WTC11 (cell line): Measurements from ENCODE around the gene SIPA1L3. TPM values are rescaled to one million over a fixed set of nuclear protein-coding genes. Genes with fewer than 3 reads are reported as not detected.

Experiments used
- ATAC-seq: fragments of 200-7000 bp; cut with Tn5 transposase; 2 replicates; pipeline ENCODE4 v1.10.0; 2021; ENCODE audit warnings: mild to moderate bottlenecking, moderate library complexity
- CTCF ChIA-PET: fragments of 300-600 bp; sonication (Branson Sonifier 250); formaldehyde crosslinking; loops from one replicate; lab custom pipeline; 2021; ENCODE audit warnings: antibody characterized with exemption; lab: Charles Lee
- POLR2A ChIA-PET: fragments of 350-600 bp; sonication (Branson Sonifier 250); formaldehyde crosslinking; loops from one replicate; lab custom pipeline; 2021; ENCODE audit warnings: antibody characterized with exemption; lab: Charles Lee
- DNase-seq: peaks from one replicate; pipeline ENCODE4 v3.0.0; 2021; ENCODE audit warnings: low spot score
- H3K27ac Mint-ChIP-seq: 2 replicates; pipeline ENCODE4 v1.8.0; 2021; ENCODE audit warnings: mixed read lengths
- H3K27me3 Mint-ChIP-seq: 2 replicates; pipeline ENCODE4 v1.8.0; 2021; ENCODE audit warnings: low read depth, mild to moderate bottlenecking, moderate library complexity, mixed read lengths
- H3K36me3 Mint-ChIP-seq: 2 replicates; pipeline ENCODE4 v1.8.0; 2021; ENCODE audit warnings: mixed read lengths
- H3K4me1 Mint-ChIP-seq: 2 replicates; pipeline ENCODE4 v1.8.0; 2022; ENCODE audit warnings: mixed read lengths
- H3K4me3 Mint-ChIP-seq: 2 replicates; pipeline ENCODE4 v1.8.0; 2021; ENCODE audit warnings: mild to moderate bottlenecking, moderate library complexity, mixed read lengths
- H3K9me3 Mint-ChIP-seq: 2 replicates; pipeline ENCODE4 v1.8.0; 2021; ENCODE audit warnings: mixed read lengths
- CREB1 ChIP-seq: sonication (generic); formaldehyde crosslinking; IDR thresholded peaks from 2 replicates; pipeline ENCODE4 v1.8.0; 2023; ENCODE audit warnings: mild to moderate bottlenecking, missing genetic modification reagents
- ETV6 ChIP-seq: sonication (generic); formaldehyde crosslinking; IDR thresholded peaks from 2 replicates; pipeline ENCODE4 v1.8.1; 2022; ENCODE audit warnings: mild to moderate bottlenecking, missing genetic modification reagents
- FOXJ3 ChIP-seq: sonication (generic); formaldehyde crosslinking; IDR thresholded peaks from 2 replicates; pipeline ENCODE4 v1.9.0; 2021; ENCODE audit warnings: missing genetic modification reagents, mild to moderate bottlenecking, borderline replicate concordance
- FOXP1 ChIP-seq: sonication (generic); formaldehyde crosslinking; IDR thresholded peaks from 2 replicates; pipeline ENCODE4 v1.8.0; 2022; ENCODE audit warnings: missing genetic modification reagents, mild to moderate bottlenecking, moderate library complexity, borderline replicate concordance
- GABPB1 ChIP-seq: sonication (generic); formaldehyde crosslinking; IDR thresholded peaks from 2 replicates; pipeline ENCODE4 v1.8.1; 2023; ENCODE audit warnings: mild to moderate bottlenecking, missing genetic modification reagents
- TEAD4 ChIP-seq: sonication (generic); formaldehyde crosslinking; IDR thresholded peaks from 2 replicates; pipeline ENCODE4 v1.8.0; 2022; ENCODE audit warnings: mild to moderate bottlenecking, missing genetic modification reagents
- TP53 ChIP-seq: sonication (generic); formaldehyde crosslinking; IDR thresholded peaks from 2 replicates; pipeline ENCODE4 v1.8.1; 2023; ENCODE audit warnings: mild to moderate bottlenecking, missing genetic modification reagents
- ZNF121 ChIP-seq: sonication (generic); formaldehyde crosslinking; IDR thresholded peaks from 2 replicates; pipeline ENCODE4 v1.8.0; 2023; ENCODE audit warnings: missing genetic modification reagents
- ZNF138 ChIP-seq: sonication (generic); formaldehyde crosslinking; conservative IDR thresholded peaks from 2 replicates; pipeline ENCODE4 v1.8.1; 2022; ENCODE audit warnings: mild to moderate bottlenecking, moderate library complexity, missing genetic modification reagents
- ZNF423 ChIP-seq: fragments of 250-450 bp; sonication (Bioruptor Pico); IDR thresholded peaks from 2 replicates; pipeline ENCODE4 v2.1.2; 2022; ENCODE audit warnings: mild to moderate bottlenecking, moderate library complexity
- total RNA-seq: library from RNA; stranded (reverse); gene quantifications from 3 replicates; pipeline ENCODE4 v1.2.3, GENCODE V29; 2021
- TF ChIP-seq, protein P1 (sequence below): sonication (generic); formaldehyde crosslinking; IDR thresholded peaks from 2 replicates; pipeline ENCODE4 v1.8.0; 2022; ENCODE audit warnings: mild to moderate bottlenecking, missing genetic modification reagents
- TF ChIP-seq, protein P2 (sequence below): fragments of 250-450 bp; sonication (Bioruptor Pico); IDR thresholded peaks from 2 replicates; pipeline ENCODE4 v1.9.0; 2021; ENCODE audit warnings: mild to moderate bottlenecking, borderline replicate concordance
- TF ChIP-seq, protein P3 (sequence below): sonication (generic); formaldehyde crosslinking; IDR thresholded peaks from 2 replicates; pipeline ENCODE4 v1.8.1; 2022; ENCODE audit warnings: mild to moderate bottlenecking, missing genetic modification reagents, moderate library complexity, borderline replicate concordance
- TF ChIP-seq, protein P4 (sequence below): sonication (generic); formaldehyde crosslinking; IDR thresholded peaks from 2 replicates; pipeline ENCODE4 v1.8.0; 2023; ENCODE audit warnings: missing genetic modification reagents, mild to moderate bottlenecking, borderline replicate concordance

Gene SIPA1L3
- total RNA-seq, 1 experiment from 2014 or later = 41.5 TPM

DNA sequence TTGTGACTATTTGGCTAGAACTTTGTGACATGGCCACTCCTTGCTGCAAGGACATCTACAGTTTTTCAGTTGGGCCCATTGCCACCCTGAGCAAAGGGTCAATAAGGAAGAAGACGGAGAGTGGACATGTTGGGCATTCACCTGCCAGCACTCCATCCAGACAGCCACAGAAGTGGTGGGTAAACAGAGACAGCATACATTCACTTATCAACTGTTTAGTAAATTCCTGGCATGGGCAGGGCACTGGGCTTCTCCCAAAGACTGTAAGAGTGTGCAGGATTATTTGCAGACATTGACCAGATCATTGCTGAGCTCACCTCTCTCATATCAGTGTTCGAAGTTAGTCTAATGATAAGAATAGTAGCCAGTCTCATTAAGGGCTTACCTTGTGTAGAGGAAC lies 29.2 kb downstream of the SIPA1L3 start:
- H3K4me1 Mint-ChIP-seq = peaks cover 29% of the 10 kb centered on the region

DNA sequence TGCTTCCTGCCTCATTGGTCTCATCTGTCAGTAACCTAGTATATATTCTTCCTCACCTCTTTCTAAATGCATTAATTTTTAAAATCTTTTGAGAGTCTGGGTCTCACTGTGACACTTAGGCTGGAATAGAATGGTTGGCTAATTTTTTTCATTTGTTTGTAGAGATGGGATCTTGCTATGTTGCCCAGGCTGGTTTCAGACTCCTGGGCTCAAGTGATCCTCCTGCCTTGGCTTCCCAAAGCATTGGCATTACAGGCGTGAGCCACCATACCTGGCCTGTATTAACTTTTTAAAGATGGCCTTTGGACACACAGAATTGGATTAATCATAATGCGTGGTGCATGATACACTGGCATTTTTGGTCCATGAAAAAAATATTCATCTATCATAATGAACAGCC lies 29.9 kb downstream of the SIPA1L3 start:
- H3K9me3 Mint-ChIP-seq = peaks cover 40% of the 10 kb centered on the region
- no peak overlapping the region for H3K4me3 Mint-ChIP-seq
- peaks cover 46% of the 10 kb centered on the region for H3K36me3 Mint-ChIP-seq
- CTCF ChIA-PET = no interaction called here
- no peak overlapping the region for H3K27ac Mint-ChIP-seq
- peaks cover 23% of the 10 kb centered on the region for H3K4me1 Mint-ChIP-seq
- H3K27me3 Mint-ChIP-seq = no peaks in the 10 kb centered on the region; the same call in 1 of the 2 replicates
- ATAC-seq (no peak), DNase-seq (no peak)
- POLR2A ChIA-PET = no interaction called here
- TF ChIP-seq TEAD4 (no peak), ZNF121 (CRISPR knock-in tag) (peak; percentile 39; the same call in 1 of the 2 replicates)

More for the DNA sequence above, 29.2 kb downstream of the SIPA1L3 start:
- DNase-seq = no peak
- TF ChIP-seq FOXP1 (no peak), FOXJ3 (CRISPR knock-in tag) (no peak), ZNF423 (no peak), GABPB1 (no peak), ZNF138 (CRISPR knock-in tag) (no peak), ETV6 (no peak), TP53 (CRISPR knock-in tag) (no peak), ZNF121 (CRISPR knock-in tag) (no peak), CREB1 (no peak)
- TF ChIP-seq, protein P1, sequence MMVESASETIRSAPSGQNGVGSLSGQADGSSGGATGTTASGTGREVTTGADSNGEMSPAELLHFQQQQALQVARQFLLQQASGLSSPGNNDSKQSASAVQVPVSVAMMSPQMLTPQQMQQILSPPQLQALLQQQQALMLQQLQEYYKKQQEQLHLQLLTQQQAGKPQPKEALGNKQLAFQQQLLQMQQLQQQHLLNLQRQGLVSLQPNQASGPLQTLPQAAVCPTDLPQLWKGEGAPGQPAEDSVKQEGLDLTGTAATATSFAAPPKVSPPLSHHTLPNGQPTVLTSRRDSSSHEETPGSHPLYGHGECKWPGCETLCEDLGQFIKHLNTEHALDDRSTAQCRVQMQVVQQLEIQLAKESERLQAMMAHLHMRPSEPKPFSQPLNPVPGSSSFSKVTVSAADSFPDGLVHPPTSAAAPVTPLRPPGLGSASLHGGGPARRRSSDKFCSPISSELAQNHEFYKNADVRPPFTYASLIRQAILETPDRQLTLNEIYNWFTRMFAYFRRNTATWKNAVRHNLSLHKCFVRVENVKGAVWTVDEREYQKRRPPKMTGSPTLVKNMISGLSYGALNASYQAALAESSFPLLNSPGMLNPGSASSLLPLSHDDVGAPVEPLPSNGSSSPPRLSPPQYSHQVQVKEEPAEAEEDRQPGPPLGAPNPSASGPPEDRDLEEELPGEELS (CRISPR knock-in tag) = no peak
- TF ChIP-seq, protein P2, sequence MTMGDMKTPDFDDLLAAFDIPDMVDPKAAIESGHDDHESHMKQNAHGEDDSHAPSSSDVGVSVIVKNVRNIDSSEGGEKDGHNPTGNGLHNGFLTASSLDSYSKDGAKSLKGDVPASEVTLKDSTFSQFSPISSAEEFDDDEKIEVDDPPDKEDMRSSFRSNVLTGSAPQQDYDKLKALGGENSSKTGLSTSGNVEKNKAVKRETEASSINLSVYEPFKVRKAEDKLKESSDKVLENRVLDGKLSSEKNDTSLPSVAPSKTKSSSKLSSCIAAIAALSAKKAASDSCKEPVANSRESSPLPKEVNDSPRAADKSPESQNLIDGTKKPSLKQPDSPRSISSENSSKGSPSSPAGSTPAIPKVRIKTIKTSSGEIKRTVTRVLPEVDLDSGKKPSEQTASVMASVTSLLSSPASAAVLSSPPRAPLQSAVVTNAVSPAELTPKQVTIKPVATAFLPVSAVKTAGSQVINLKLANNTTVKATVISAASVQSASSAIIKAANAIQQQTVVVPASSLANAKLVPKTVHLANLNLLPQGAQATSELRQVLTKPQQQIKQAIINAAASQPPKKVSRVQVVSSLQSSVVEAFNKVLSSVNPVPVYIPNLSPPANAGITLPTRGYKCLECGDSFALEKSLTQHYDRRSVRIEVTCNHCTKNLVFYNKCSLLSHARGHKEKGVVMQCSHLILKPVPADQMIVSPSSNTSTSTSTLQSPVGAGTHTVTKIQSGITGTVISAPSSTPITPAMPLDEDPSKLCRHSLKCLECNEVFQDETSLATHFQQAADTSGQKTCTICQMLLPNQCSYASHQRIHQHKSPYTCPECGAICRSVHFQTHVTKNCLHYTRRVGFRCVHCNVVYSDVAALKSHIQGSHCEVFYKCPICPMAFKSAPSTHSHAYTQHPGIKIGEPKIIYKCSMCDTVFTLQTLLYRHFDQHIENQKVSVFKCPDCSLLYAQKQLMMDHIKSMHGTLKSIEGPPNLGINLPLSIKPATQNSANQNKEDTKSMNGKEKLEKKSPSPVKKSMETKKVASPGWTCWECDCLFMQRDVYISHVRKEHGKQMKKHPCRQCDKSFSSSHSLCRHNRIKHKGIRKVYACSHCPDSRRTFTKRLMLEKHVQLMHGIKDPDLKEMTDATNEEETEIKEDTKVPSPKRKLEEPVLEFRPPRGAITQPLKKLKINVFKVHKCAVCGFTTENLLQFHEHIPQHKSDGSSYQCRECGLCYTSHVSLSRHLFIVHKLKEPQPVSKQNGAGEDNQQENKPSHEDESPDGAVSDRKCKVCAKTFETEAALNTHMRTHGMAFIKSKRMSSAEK (CRISPR knock-in tag) = no peak
- TF ChIP-seq, protein P3, sequence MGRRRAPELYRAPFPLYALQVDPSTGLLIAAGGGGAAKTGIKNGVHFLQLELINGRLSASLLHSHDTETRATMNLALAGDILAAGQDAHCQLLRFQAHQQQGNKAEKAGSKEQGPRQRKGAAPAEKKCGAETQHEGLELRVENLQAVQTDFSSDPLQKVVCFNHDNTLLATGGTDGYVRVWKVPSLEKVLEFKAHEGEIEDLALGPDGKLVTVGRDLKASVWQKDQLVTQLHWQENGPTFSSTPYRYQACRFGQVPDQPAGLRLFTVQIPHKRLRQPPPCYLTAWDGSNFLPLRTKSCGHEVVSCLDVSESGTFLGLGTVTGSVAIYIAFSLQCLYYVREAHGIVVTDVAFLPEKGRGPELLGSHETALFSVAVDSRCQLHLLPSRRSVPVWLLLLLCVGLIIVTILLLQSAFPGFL (CRISPR knock-in tag) = no peak
- TF ChIP-seq, protein P4, sequence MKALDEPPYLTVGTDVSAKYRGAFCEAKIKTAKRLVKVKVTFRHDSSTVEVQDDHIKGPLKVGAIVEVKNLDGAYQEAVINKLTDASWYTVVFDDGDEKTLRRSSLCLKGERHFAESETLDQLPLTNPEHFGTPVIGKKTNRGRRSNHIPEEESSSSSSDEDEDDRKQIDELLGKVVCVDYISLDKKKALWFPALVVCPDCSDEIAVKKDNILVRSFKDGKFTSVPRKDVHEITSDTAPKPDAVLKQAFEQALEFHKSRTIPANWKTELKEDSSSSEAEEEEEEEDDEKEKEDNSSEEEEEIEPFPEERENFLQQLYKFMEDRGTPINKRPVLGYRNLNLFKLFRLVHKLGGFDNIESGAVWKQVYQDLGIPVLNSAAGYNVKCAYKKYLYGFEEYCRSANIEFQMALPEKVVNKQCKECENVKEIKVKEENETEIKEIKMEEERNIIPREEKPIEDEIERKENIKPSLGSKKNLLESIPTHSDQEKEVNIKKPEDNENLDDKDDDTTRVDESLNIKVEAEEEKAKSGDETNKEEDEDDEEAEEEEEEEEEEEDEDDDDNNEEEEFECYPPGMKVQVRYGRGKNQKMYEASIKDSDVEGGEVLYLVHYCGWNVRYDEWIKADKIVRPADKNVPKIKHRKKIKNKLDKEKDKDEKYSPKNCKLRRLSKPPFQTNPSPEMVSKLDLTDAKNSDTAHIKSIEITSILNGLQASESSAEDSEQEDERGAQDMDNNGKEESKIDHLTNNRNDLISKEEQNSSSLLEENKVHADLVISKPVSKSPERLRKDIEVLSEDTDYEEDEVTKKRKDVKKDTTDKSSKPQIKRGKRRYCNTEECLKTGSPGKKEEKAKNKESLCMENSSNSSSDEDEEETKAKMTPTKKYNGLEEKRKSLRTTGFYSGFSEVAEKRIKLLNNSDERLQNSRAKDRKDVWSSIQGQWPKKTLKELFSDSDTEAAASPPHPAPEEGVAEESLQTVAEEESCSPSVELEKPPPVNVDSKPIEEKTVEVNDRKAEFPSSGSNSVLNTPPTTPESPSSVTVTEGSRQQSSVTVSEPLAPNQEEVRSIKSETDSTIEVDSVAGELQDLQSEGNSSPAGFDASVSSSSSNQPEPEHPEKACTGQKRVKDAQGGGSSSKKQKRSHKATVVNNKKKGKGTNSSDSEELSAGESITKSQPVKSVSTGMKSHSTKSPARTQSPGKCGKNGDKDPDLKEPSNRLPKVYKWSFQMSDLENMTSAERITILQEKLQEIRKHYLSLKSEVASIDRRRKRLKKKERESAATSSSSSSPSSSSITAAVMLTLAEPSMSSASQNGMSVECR (CRISPR knock-in tag) = no peak
- TF ChIP-seq, all 79 proteins: peak for 0
- ChIA-PET CTCF (no interaction called here), POLR2A (no interaction called here)
- Mint-ChIP-seq H3K27me3 (no peaks in the 10 kb centered on the region; the same call in 1 of the 2 replicates), H3K36me3 (peaks cover 46% of the 10 kb centered on the region), H3K9me3 (peaks cover 40% of the 10 kb centered on the region), H3K4me3 (no peak overlapping the region), H3K27ac (no peak overlapping the region)
- no peak for ATAC-seq
